ENCODE results near the gene RFPL2.
A peak's percentile ranks its signal among the peaks of the same experiment; 100 is the strongest.

Gene RFPL2

GRCh38 chr22:32205974-32206773, 1.3 kb upstream of the RFPL2 start:
- ChIA-PET POLR2A (interaction anchor here (1.6 kb wide), 1 partner anchor 33 kb away, joined by 4 read pairs; no protein-coding TSS in a partner anchor), CTCF (interaction anchor here (1.1 kb wide), 1 partner anchor 59 kb away, joined by 3 read pairs; no protein-coding TSS in a partner anchor)
- peak; percentile 36 for DNase-seq (ENCODE audit: extremely low spot score)
- no peak for TF ChIP-seq ZNF384 (IDR thresholded peaks at IDR 0.05)

DNA sequence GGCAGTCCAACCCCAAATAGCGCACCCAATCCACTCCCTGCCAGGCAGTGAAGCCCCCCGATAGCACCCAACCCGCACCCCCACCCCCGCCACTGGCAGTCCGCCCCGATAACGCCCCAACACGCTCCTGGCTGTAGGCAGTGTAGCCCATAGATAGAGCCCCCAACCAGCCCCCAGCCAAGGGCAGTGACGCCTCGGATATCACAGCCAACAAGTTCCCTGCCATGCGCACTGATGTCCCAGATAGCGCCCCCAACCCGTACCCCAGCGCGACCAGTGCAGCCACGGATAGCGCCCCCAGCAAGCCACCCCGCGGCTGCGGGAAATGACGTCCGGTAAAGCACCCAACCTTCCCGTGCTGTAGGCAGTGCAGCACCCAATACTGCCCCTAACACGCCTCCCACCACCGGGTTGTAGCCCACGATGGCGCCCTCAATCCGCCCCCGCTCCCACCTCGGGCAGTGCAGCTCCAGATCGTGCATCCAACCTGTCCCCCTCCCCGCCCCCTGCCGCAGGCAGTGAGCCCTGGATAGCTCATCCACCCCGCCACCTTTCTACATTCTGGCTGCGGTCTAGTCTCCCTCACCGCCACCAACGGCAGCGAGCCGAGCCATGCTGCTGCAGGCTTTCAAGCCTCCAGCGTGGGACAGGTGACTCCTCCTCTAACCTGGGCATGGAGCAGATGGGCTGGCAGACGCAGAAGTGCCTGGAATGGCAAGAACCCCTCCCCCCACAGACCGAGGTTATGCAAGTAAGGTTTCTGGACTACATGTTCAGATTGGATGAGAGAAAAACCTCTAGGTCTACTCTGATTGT, 625 bp downstream of the RFPL2 start:
- ChIA-PET CTCF (interaction anchor here (1.2 kb wide), 1 partner anchor 63 kb away, joined by 3 read pairs; no protein-coding TSS in a partner anchor), POLR2A (interaction anchor here (1.0 to 2.5 kb wide), 6 partner anchors 9 to 270 kb away, joined by 3 to 6 read pairs (median 4); partner anchors contain the start of genes C22orf42 and FBXO7)
- TF ChIP-seq FOXA1 (IDR thresholded peaks at IDR 0.05) (no peak), ZNF384 (IDR thresholded peaks at IDR 0.05) (no peak)
- peak; percentile 55 for DNase-seq (ENCODE audit: extremely low spot score)

GRCh38 chr22:32203181-32204039, 1.5 kb downstream of the RFPL2 start:
- POLR2A ChIA-PET = interaction anchor here (1.5 to 2.5 kb wide), 2 partner anchors 146 to 271 kb away, joined by 3 to 6 read pairs; partner anchors contain the start of gene FBXO7
- TF ChIP-seq ZNF384 (IDR thresholded peaks at IDR 0.05) (no peak), BHLHE40 (IDR thresholded peaks at IDR 0.05; ENCODE audit: borderline replicate concordance) (no peak), FOXA1 (IDR thresholded peaks at IDR 0.05) (no peak), TARDBP (IDR thresholded peaks at IDR 0.05) (no peak), SUZ12 (IDR thresholded peaks at IDR 0.05) (no peak), SP1 (IDR thresholded peaks at IDR 0.05) (no peak), ELF4 (IDR thresholded peaks at IDR 0.05) (no peak), LEF1 (IDR thresholded peaks at IDR 0.05; ENCODE audit: borderline replicate concordance) (no peak), HDGF (IDR thresholded peaks at IDR 0.05; ENCODE audit: borderline replicate concordance) (no peak), PKNOX1 (IDR thresholded peaks at IDR 0.05) (no peak), FOXM1 (IDR thresholded peaks at IDR 0.05; ENCODE audit: borderline replicate concordance) (no peak), L3MBTL2 (conservative IDR thresholded peaks at IDR 0.05) (no peak), ARNT (IDR thresholded peaks at IDR 0.05) (no peak), FOXK2 (IDR thresholded peaks at IDR 0.05) (no peak), NFRKB (IDR thresholded peaks at IDR 0.05) (no peak), CTBP1 (IDR thresholded peaks at IDR 0.05; ENCODE audit: borderline replicate concordance) (no peak)
- CTCF ChIA-PET = no interaction called here
- no peak for DNase-seq (ENCODE audit: extremely low spot score)

GRCh38 chr22:32202539-32203180, 2.2 kb downstream of the RFPL2 start:
- ChIA-PET POLR2A (no interaction called here), CTCF (interaction anchor here (0.9 kb wide), 2 partner anchors 31 to 64 kb away, joined by 3 to 4 read pairs; no protein-coding TSS in a partner anchor)
- TF ChIP-seq NFRKB (IDR thresholded peaks at IDR 0.05) = no peak
- no peak for TF ChIP-seq LEF1 (IDR thresholded peaks at IDR 0.05; ENCODE audit: borderline replicate concordance)
- TF ChIP-seq PKNOX1 (IDR thresholded peaks at IDR 0.05) = no peak
- no peak for TF ChIP-seq HDGF (IDR thresholded peaks at IDR 0.05; ENCODE audit: borderline replicate concordance)
- TF ChIP-seq ARNT (IDR thresholded peaks at IDR 0.05) = no peak
- TF ChIP-seq L3MBTL2 (conservative IDR thresholded peaks at IDR 0.05) = no peak
- no peak for TF ChIP-seq FOXM1 (IDR thresholded peaks at IDR 0.05; ENCODE audit: borderline replicate concordance)
- no peak for TF ChIP-seq TARDBP (IDR thresholded peaks at IDR 0.05)
- TF ChIP-seq ZNF384 (IDR thresholded peaks at IDR 0.05) = no peak
- TF ChIP-seq FOXK2 (IDR thresholded peaks at IDR 0.05) = no peak
- TF ChIP-seq SUZ12 (IDR thresholded peaks at IDR 0.05) = no peak
- TF ChIP-seq ELF4 (IDR thresholded peaks at IDR 0.05) = no peak
- no peak for TF ChIP-seq BHLHE40 (IDR thresholded peaks at IDR 0.05; ENCODE audit: borderline replicate concordance)
- no peak for TF ChIP-seq CTBP1 (IDR thresholded peaks at IDR 0.05; ENCODE audit: borderline replicate concordance)
- no peak for TF ChIP-seq FOXA1 (IDR thresholded peaks at IDR 0.05)
- no peak for TF ChIP-seq SP1 (IDR thresholded peaks at IDR 0.05)
- DNase-seq (ENCODE audit: extremely low spot score) = peak; percentile 64

DNA sequence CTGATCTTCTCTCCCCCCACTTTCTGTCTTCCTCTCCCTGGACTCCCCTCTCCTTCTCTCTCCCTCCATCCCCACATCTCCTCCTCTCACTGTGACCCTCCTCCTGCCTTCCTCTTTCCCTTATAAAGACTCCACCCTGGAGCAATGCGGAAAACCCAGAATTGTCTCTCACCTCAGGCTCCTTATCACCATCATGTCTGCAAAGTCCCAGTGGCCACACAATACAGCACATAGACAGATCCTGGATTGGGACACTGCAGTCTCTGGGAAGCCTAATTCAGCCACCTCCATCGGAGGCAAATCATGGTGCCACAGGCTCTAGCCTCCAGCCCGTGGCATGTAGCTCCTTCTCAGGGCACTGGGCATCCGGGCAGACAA, 2.7 kb downstream of the RFPL2 start:
- DNase-seq (ENCODE audit: extremely low spot score) = no peak
- ChIA-PET CTCF (interaction anchor here (0.9 kb wide), 2 partner anchors 32 to 64 kb away, joined by 3 to 4 read pairs; no protein-coding TSS in a partner anchor), POLR2A (no interaction called here)
- no peak for TF ChIP-seq ARNT (IDR thresholded peaks at IDR 0.05)
- no peak for TF ChIP-seq ELF4 (IDR thresholded peaks at IDR 0.05)
- TF ChIP-seq TARDBP (IDR thresholded peaks at IDR 0.05) = no peak
- TF ChIP-seq SP1 (IDR thresholded peaks at IDR 0.05) = no peak
- no peak for TF ChIP-seq NFRKB (IDR thresholded peaks at IDR 0.05)
- TF ChIP-seq FOXA1 (IDR thresholded peaks at IDR 0.05) = no peak
- TF ChIP-seq FOXM1 (IDR thresholded peaks at IDR 0.05; ENCODE audit: borderline replicate concordance) = no peak
- no peak for TF ChIP-seq ZNF384 (IDR thresholded peaks at IDR 0.05)
- no peak for TF ChIP-seq PKNOX1 (IDR thresholded peaks at IDR 0.05)
- TF ChIP-seq BHLHE40 (IDR thresholded peaks at IDR 0.05; ENCODE audit: borderline replicate concordance) = no peak
- no peak for TF ChIP-seq CTBP1 (IDR thresholded peaks at IDR 0.05; ENCODE audit: borderline replicate concordance)
- TF ChIP-seq SUZ12 (IDR thresholded peaks at IDR 0.05) = no peak
- TF ChIP-seq L3MBTL2 (conservative IDR thresholded peaks at IDR 0.05) = no peak
- no peak for TF ChIP-seq FOXK2 (IDR thresholded peaks at IDR 0.05)
